Esophagus muscularis mucosa (tissue), 3 donors: Measurements from ENCODE around the gene OSBP2.

Source experiments
- POLR2A ChIP-seq: fragments of 450-650 bp; IDR thresholded peaks from one replicate; pipeline ENCODE4 v1.6.1; 2017; ENCODE audit warnings: antibody characterized with exemption, moderate library complexity, mild to moderate bottlenecking, low read depth
- POLR2AphosphoS5 ChIP-seq, 2 donors: sonication (generic); formaldehyde crosslinking; IDR thresholded peaks; one replicate each; pipeline ENCODE4 v1.6.1; 2017; ENCODE audit warnings: antibody characterized with exemption in 2 of 2
- TF ChIP-seq, protein P1 (sequence below), 3 experiments: fragments of 200-600 bp in 2 of 3; fragments of 450-650 bp in 1 of 3; sonication (generic) in 2 of 3; IDR thresholded peaks; one replicate each; pipeline ENCODE4 v1.5.1; 2017 to 2019; ENCODE audit warnings: antibody characterized with exemption in 3 of 3, mild to moderate bottlenecking in 2 of 3, moderate library complexity in 1 of 3

DNA sequence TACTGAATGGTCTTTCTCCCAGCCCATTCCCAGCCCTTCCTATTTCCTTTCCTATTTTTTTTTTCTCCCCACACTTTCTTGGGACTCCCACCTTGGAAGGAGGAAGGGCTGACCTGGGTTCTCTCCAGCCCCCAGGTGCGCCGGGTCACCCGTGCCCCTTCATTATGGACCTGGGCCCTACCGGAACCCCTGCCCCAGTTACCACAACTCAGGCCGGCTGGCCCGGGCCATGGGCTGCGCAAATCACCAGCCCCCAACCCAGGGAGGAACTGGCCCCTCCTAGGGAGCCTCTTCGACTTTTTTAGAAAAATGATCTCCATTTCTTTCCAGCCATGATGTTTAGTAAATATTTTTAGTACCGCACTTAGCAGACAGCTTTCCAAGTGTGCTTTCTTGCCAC is 211.7 kb downstream of the OSBP2 start:
- TF ChIP-seq, protein P1, sequence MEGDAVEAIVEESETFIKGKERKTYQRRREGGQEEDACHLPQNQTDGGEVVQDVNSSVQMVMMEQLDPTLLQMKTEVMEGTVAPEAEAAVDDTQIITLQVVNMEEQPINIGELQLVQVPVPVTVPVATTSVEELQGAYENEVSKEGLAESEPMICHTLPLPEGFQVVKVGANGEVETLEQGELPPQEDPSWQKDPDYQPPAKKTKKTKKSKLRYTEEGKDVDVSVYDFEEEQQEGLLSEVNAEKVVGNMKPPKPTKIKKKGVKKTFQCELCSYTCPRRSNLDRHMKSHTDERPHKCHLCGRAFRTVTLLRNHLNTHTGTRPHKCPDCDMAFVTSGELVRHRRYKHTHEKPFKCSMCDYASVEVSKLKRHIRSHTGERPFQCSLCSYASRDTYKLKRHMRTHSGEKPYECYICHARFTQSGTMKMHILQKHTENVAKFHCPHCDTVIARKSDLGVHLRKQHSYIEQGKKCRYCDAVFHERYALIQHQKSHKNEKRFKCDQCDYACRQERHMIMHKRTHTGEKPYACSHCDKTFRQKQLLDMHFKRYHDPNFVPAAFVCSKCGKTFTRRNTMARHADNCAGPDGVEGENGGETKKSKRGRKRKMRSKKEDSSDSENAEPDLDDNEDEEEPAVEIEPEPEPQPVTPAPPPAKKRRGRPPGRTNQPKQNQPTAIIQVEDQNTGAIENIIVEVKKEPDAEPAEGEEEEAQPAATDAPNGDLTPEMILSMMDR (IDR thresholded peaks at IDR 0.05), result no peak
- TF ChIP-seq POLR2AphosphoS5 (IDR thresholded peaks at IDR 0.05) (no peak), POLR2A (no peak)
